SK-N-DZ (cell line): ENCODE data around the gene NEDD9.

Experiments
- DNase-seq: peaks from one replicate; pipeline ENCODE4 v3.0.0-alpha.2; 2015; ENCODE audit warnings: low spot score
- small RNA-seq, 2 experiments: library from RNA; depleted of rRNA; stranded (forward); fragments of <200 nt; gene quantifications; one replicate each; pipeline ENCODE3, GENCODE V24; 2014

Gene NEDD9

GRCh38 chr6:11144393-11144851 is 88.0 kb downstream of the NEDD9 start:
- DNase-seq = peak; percentile 66

- no peak for DNase-seq
Measured at GRCh38 chr6:11143394-11144371, 88.8 kb downstream of the NEDD9 start.

- no peak for DNase-seq
Measured at GRCh38 chr6:11142296-11143027, 90.0 kb downstream of the NEDD9 start.

- DNase-seq = no peak
Measured at GRCh38 chr6:11141295-11141694, 91.2 kb downstream of the NEDD9 start.

GRCh38 chr6:11140056-11140455 is 92.4 kb downstream of the NEDD9 start:
- no peak for DNase-seq

GRCh38 chr6:11139051-11139960 is 93.2 kb downstream of the NEDD9 start:
- no peak for DNase-seq

GRCh38 chr6:11136809-11137208 is 95.7 kb downstream of the NEDD9 start:
- DNase-seq = no peak

Small RNA genes within 50 kb of the gene (small RNA-seq; reads per million reads assigned to genes)
- 0 reads per million in 2 experiments for gene AL136139.1
